ENCODE data around the gene PXMP4.

- TF ChIP-seq, protein P1, sequence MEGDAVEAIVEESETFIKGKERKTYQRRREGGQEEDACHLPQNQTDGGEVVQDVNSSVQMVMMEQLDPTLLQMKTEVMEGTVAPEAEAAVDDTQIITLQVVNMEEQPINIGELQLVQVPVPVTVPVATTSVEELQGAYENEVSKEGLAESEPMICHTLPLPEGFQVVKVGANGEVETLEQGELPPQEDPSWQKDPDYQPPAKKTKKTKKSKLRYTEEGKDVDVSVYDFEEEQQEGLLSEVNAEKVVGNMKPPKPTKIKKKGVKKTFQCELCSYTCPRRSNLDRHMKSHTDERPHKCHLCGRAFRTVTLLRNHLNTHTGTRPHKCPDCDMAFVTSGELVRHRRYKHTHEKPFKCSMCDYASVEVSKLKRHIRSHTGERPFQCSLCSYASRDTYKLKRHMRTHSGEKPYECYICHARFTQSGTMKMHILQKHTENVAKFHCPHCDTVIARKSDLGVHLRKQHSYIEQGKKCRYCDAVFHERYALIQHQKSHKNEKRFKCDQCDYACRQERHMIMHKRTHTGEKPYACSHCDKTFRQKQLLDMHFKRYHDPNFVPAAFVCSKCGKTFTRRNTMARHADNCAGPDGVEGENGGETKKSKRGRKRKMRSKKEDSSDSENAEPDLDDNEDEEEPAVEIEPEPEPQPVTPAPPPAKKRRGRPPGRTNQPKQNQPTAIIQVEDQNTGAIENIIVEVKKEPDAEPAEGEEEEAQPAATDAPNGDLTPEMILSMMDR (IDR thresholded peaks at IDR 0.05; ENCODE audit: low read depth, low read length): no peak
- TF ChIP-seq EZH2phosphoT487 (IDR thresholded peaks at IDR 0.05; ENCODE audit: low read depth): no peak
Observed at GRCh38 chr20:33656783-33657703, 63.1 kb downstream of the PXMP4 start.

Data from OCI-LY3 (cell line).